GM10847 (cell line): ENCODE measurements around the gene SP9.

Experiments used
- POLR2A ChIP-seq: IDR thresholded peaks from 2 replicates; pipeline ENCODE4 v1.6.1; 2011; ENCODE audit not compliant: insufficient read length; ENCODE audit errors: extremely low read depth

The SP9 gene

DNA sequence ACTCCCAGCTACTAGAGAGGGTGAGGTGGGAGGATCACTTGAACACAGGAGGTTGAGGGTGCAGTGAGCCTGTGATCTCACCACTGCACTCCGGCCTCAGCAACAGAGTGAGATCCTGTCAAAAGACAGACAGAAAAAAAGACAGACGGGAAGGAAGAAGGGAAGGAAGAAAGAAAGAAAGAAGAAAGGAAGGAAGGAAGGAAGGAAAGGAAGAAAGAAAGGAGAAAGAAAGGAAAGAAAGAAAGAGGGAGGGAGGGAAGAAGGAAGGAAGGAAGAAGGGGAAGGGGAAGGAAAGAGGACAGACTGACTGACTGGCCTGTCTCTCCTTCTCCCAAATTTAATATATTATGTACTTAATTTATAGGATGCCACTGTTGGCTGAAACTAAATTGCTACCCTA is 21.6 kb downstream of the SP9 start:
- TF ChIP-seq POLR2A, result no peak

DNA sequence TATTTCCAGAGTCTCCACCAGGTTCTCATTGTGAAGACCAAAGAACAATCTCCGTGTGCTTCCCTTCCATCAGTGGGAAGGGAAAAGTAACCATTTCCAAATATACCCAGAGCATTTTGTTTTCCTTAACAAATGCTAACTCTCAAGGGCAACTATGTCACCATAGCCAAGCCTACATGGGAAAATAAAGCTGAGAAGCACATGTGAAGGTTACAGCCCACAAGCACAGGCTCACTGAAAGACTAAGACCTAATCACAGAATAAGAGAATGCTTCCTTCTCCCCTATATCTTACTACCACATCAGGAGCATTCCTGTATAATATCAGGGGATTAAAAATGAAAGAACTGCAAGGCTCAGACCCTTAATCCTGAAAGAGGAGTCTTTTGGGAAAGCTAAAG is 28.2 kb downstream of the SP9 start:
- no peak for TF ChIP-seq POLR2A

DNA sequence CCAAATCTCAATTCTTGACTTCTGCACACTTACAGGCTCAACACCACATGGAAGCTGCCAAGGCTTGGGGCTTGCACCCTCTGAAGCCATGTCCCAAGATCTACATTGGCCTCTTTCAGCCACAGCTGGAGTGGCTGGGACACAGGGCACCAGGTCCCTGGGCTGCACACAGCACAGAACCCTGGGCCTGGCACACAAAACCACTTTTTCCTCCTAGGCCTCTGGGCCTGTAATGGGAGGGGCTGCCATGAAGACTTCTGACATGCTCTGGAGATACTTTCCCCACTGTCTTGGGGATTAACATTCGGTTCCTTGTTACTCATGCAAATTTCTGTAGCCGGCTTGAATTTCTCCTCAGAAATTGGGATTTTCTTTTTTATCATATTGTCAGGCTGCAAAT is 29.9 kb downstream of the SP9 start:
- TF ChIP-seq POLR2A, result no peak

DNA sequence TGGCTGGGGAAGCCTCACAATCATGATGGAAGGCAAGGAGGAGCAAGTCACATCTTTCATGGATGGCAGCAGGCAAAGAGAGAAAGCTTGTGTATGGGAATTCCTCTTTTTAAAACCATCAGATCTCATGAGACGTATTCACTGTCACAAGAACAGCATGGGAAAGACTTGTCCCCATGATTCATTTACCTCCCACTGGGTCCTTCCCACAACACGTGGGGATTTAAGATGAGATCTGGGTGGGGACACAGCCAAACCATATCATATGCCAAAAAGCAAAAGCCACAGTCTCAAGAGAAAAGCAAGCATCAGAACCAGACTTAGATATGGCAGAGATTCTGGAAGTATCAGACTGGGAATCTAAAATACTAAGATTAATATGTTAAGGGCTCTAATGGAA is 30.8 kb downstream of the SP9 start:
- no peak for TF ChIP-seq POLR2A

DNA sequence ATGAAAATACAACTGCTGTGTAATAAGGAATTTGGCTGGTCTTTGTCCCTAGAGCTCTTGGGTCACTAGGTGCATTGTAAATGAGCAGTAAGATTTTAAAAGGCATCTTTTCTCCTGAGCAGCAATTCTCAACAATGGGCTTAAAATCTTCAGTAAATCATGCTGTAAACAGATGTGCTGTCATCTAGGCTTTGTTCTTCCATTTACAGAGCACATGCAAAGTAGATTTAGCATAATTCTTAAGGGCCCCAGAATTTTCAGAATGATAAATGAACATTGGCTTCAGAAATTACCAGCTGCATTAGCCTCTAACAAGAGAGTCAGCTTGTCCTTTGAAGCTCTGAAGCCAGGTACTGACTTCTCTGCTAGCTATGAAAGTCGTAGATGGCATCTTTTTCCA is 33.9 kb downstream of the SP9 start:
- TF ChIP-seq POLR2A, result no peak

DNA sequence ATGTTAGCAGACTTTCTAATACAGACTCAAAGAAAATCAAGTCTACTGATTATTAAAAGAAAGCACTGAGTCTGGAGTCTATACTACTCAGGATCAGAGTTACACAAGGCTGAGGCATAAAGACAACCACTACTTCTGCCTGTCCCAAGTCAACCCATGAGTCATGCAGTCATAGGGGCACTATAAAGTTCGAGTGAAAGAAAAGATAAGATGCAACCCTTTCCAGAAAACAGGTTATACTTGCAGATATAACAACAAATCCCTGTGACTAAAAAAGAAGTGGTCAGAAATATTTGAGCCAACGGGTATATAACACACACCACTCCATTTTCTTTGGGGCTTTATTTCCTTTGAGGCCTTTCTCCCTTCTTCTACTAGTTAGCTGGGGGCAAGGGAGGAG is 42.2 kb downstream of the SP9 start:
- no peak for TF ChIP-seq POLR2A

GRCh38 chr2:174383796-174384195 is 49.0 kb downstream of the SP9 start:
- no peak for TF ChIP-seq POLR2A

DNA sequence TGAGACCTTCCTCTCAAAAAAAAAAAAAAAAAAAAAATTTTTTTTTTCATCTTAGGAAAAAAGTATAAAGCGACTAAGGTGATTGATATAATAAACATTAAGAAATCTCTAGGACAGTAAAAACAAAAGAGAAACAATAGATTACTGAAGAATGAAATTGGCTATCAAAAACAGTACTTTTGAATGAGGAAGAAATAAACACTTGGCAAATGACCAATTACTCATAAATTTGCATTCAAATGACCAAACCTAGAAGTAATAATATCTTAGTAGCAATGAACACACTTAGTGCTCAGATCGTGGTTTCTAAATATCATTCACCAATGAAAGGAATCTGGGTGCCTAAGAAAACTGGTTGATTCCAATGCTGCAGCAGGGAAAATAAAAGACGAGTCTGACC is 50.4 kb downstream of the SP9 start:
- no peak for TF ChIP-seq POLR2A
